Upper lobe of right lung (tissue), 1 donor: ENCODE results near the gene S100G. TPM values are rescaled to one million over a fixed set of nuclear protein-coding genes. Genes with fewer than 3 reads are reported as not detected.

Experiments
- ATAC-seq: fragments of 200-7000 bp; cut with Tn5 transposase; one replicate; pipeline ENCODE4 v1.9.1; 2020; ENCODE audit warnings: mild to moderate bottlenecking, moderate library complexity
- DNase-seq: peaks from one replicate; pipeline ENCODE4 v3.0.0-alpha.2; 2020
- H3K27ac ChIP-seq: fragments of 200-600 bp; one replicate; pipeline ENCODE4 v1.8.0; 2022
- H3K27me3 ChIP-seq: fragments of 200-600 bp; one replicate; pipeline ENCODE4 v1.8.0; 2022; ENCODE audit warnings: mild to moderate bottlenecking
- H3K36me3 ChIP-seq: fragments of 200-600 bp; one replicate; pipeline ENCODE4 v1.8.0; 2022
- H3K4me1 ChIP-seq: fragments of 200-600 bp; one replicate; pipeline ENCODE4 v1.8.0; 2022
- H3K4me3 ChIP-seq: fragments of 200-600 bp; one replicate; pipeline ENCODE4 v1.8.0; 2022; ENCODE audit warnings: mild to moderate bottlenecking
- H3K9me3 ChIP-seq: fragments of 200-600 bp; one replicate; pipeline ENCODE4 v1.8.0; 2022
- CTCF ChIP-seq: fragments of 200-600 bp; IDR thresholded peaks from one replicate; pipeline ENCODE4 v1.8.0; 2022; ENCODE audit warnings: antibody characterized with exemption
- intact Hi-C: fragments of 100-400 bp; cut with DNase I; formaldehyde crosslinking; loops from one replicate; pipeline ENCODE4 v1.11.0; 2022
- microRNA-seq: library from miRNA; unstranded; fragments of <30 nt; microRNA quantifications from one replicate; pipeline ENCODE4 v1.2.0, GENCODE V29; 2020; ENCODE audit warnings: borderline microRNAs expressed
- total RNA-seq: library from RNA; stranded (reverse); fragmentation: NEBNext Ultra II Directional; extraction: Animal tissue kit (Norgen Biotek cat#: 25700); gene quantifications from one replicate; pipeline ENCODE4 v1.2.1, GENCODE V29; 2021
- donor health status: DM: no; HTN: yes; CAD: no; lungs with severe emphysema.

The S100G gene
- total RNA-seq, 1 donor from 2014 or later, result not detected

- Histone ChIP-seq H3K27me3 (no peaks in the 10 kb centered on the region), H3K27ac (no peak overlapping the region), H3K4me3 (no peak overlapping the region), H3K4me1 (no peaks in the 10 kb centered on the region), H3K36me3 (no peaks in the 10 kb centered on the region), H3K9me3 (no peaks in the 10 kb centered on the region)
- ATAC-seq, result no peak
- intact Hi-C loops, result no loop called here
- TF ChIP-seq CTCF, result no peak
- no peak for DNase-seq
Observed at GRCh38 chrX:16700734-16701133, 50.8 kb downstream of the S100G start.

GRCh38 chrX:16702700-16703599 lies 53.0 kb downstream of the S100G start:
- no peaks in the 10 kb centered on the region for H3K27me3 ChIP-seq
- no peaks in the 10 kb centered on the region for H3K4me1 ChIP-seq
- H3K4me3 ChIP-seq, result no peak overlapping the region
- H3K36me3 ChIP-seq, result no peaks in the 10 kb centered on the region
- DNase-seq (no peak), ATAC-seq (no peak)
- intact Hi-C loops, result no loop called here
- TF ChIP-seq CTCF, result no peak
- H3K9me3 ChIP-seq, result no peaks in the 10 kb centered on the region
- no peak overlapping the region for H3K27ac ChIP-seq

Small RNAs within 50 kb of the gene (microRNA-seq; reads per million reads assigned to microRNA genes)
- gene MIR548AM, result not detected

Other genes starting within 250 kb of the S100G start
- 10.7 TPM for gene CTPS2, start 62.5 kb downstream of the S100G start, total RNA-seq
- 20.0 TPM for gene SYAP1, start 69.5 kb downstream of the S100G start, total RNA-seq
- gene TXLNG, start 136.3 kb downstream of the S100G start, total RNA-seq, result 12.1 TPM
- gene RBBP7, start 220.2 kb downstream of the S100G start, total RNA-seq, result 63.4 TPM